Astrocyte (in vitro differentiated cells and primary cell): ENCODE results near the gene EPHB4.

Experiments used
- CTCF ChIP-seq: IDR thresholded peaks from 2 replicates; pipeline ENCODE4 v1.5.1; 2011; ENCODE audit warnings: low read depth, mild to moderate bottlenecking, inconsistent platforms, low read length, moderate library complexity; ENCODE audit not compliant: insufficient read depth
- EZH2 ChIP-seq: IDR thresholded peaks from 2 replicates; pipeline ENCODE4 v1.6.1; 2012; ENCODE audit warnings: mild to moderate bottlenecking, low read length, inconsistent platforms; ENCODE audit not compliant: insufficient read depth

GRCh38 chr7:100806276-100806675 is 21.0 kb downstream of the EPHB4 start:
- TF ChIP-seq CTCF: no peak
- no peak for TF ChIP-seq EZH2
